Measurements from ENCODE around the gene PIPOX. TPM values are rescaled to one million over a fixed set of nuclear protein-coding genes. Genes with fewer than 3 reads are reported as not detected.

PIPOX gene
- total and polyA plus RNA-seq, 2 of the 8 experiments (the other 6 are each of a cell fraction or from before 2014, with no cell fraction given): 57.2 to 99.6 TPM

GRCh38 chr17:29042026-29042678, 789 bp upstream of the PIPOX start:
- Histone ChIP-seq H3K36me3 (ENCODE audit: control insufficient read depth in 2 of 4, insufficient read depth in 4 of 4, low read length in 3 of 4) (peaks cover 0 to 16% (median 1%) of the 10 kb centered on the region in 4 experiments; a peak in 3 of 8 replicates), H3K4me3 (ENCODE audit: extremely low read depth in 1 of 4, insufficient read depth in 2 of 4, low read depth in 3 of 4, low read length in 4 of 4) (peak overlapping the region in 2 of 4 experiments; percentile 3 to 15; a peak in 2 of 8 replicates), H3K18ac (ENCODE audit: extremely low read depth, low read length) (peak overlapping the region; percentile 89), H4K20me1 (replicated peaks in 1 of 2; ENCODE audit: control insufficient read depth in 1 of 2, insufficient read depth in 2 of 2, low read length in 2 of 2) (no peaks in the 10 kb centered on the region), H2BK12ac (ENCODE audit: low read depth, low read length) (peak overlapping the region; percentile 95), H3K4ac (replicated peaks; ENCODE audit: insufficient read length, low read depth, low read length) (peak overlapping the region; percentile 17), H3K23ac (ENCODE audit: insufficient read length) (no peak overlapping the region), H3K9me3 (ENCODE audit: insufficient read depth in 2 of 2, low read depth in 1 of 2, low read length in 1 of 2) (no peaks in the 10 kb centered on the region), H3K4me1 (replicated peaks in 1 of 4; ENCODE audit: control insufficient read depth in 3 of 4, insufficient read depth in 4 of 4, low read length in 3 of 4) (peaks cover 17 to 31% (median 24%) of the 10 kb centered on the region in 4 experiments), H3K14ac (ENCODE audit: insufficient read length) (no peak overlapping the region), H3K4me2 (ENCODE audit: insufficient read depth in 1 of 2, low read depth in 2 of 2, low read length in 2 of 2) (peak overlapping the region; percentile 26 to 66), H3K27me3 (replicated peaks in 1 of 4; ENCODE audit: control insufficient read depth in 3 of 4, extremely low read depth in 1 of 4, insufficient read depth in 3 of 4, low read length in 3 of 4) (no peaks in the 10 kb centered on the region), H3K27ac (ENCODE audit: low read depth, low read length) (peak overlapping the region; percentile 27), H3K79me2 (ENCODE audit: control insufficient read depth in 1 of 2, insufficient read depth in 2 of 2, low read length in 2 of 2) (peaks cover 0 to 6% of the 10 kb centered on the region in 2 experiments; a peak in 1 of 4 replicates), H2BK5ac (ENCODE audit: low read depth, low read length) (peak overlapping the region; percentile 98; the same call in 1 of the 2 replicates), H2BK20ac (ENCODE audit: low read length) (peak overlapping the region; percentile 100), H4K5ac (ENCODE audit: insufficient read length, low read depth, low read length) (peak overlapping the region; percentile 40), H3K9ac (replicated peaks in 1 of 4; ENCODE audit: extremely low read depth in 1 of 4, low read depth in 3 of 4, low read length in 3 of 4) (no peak overlapping the region), H3K79me1 (ENCODE audit: low read depth, low read length) (0 out of 2 replicates have a peak, but pooled peaks cover 2% of the 10 kb centered on the region), H2AFZ (ENCODE audit: low read length) (no peak overlapping the region), H3K23me2 (ENCODE audit: low read depth, low read length) (peaks cover 4% of the 10 kb centered on the region; the same call in 1 of the 2 replicates), H2BK120ac (replicated peaks; ENCODE audit: low read depth, low read length) (peak overlapping the region; percentile 99), H2AK5ac (ENCODE audit: low read depth, low read length) (peak overlapping the region; percentile 98), H4K8ac (ENCODE audit: extremely low read depth, insufficient read depth, low read length) (0 out of 2 replicates have a peak overlapping the region, but pooled peaks have one; percentile 86), H2BK15ac (ENCODE audit: low read length) (no peak overlapping the region), H4K91ac (replicated peaks; ENCODE audit: insufficient read length, low read length) (peak overlapping the region; percentile 87), H3K56ac (replicated peaks; ENCODE audit: insufficient read length, low read depth, low read length) (peak overlapping the region; percentile 66)
- POLR2A ChIA-PET (ENCODE audit: partially characterized antibody): interaction anchor here (0.9 to 3.6 kb wide), 16 partner anchors 8 to 136 kb away, joined by 3 to 43 read pairs (median 4); no protein-coding TSS in a partner anchor
- no peak for TF ChIP-seq TCF12 (IDR thresholded peaks at IDR 0.05; ENCODE audit: low read depth, low read length)
- no peak for TF ChIP-seq TBP (IDR thresholded peaks at IDR 0.05; ENCODE audit: low read depth, low read length)
- TF ChIP-seq CREB1 (IDR thresholded peaks at IDR 0.05): no peak
- TF ChIP-seq ATF3 (IDR thresholded peaks at IDR 0.05; ENCODE audit: insufficient read depth, low read depth, low read length): no peak
- no peak for TF ChIP-seq KDM1A (IDR thresholded peaks at IDR 0.05; ENCODE audit: borderline replicate concordance, low read length)
- no peak for TF ChIP-seq HDAC6 (IDR thresholded peaks at IDR 0.05; ENCODE audit: low read depth, low read length)
- no peak for TF ChIP-seq BACH1 (IDR thresholded peaks at IDR 0.05; ENCODE audit: low read length)
- TF ChIP-seq POLR2AphosphoS5 (IDR thresholded peaks at IDR 0.05; ENCODE audit: low read depth, low read length): no peak
- FAIRE-seq (no peak), DNase-seq (ENCODE audit: low read depth in 1 of 2, low spot score in 2 of 2) (no peak)
- CTCF ChIA-PET (ENCODE audit: partially characterized antibody): interaction anchor here (0.6 to 4.8 kb wide), 13 partner anchors 20 to 77 kb away, joined by 3 to 23 read pairs (median 6); no protein-coding TSS in a partner anchor
- WGBS, 2 experiments (ENCODE audit: extremely low coverage in 1 of 2, insufficient coverage in 1 of 2, insufficient read length in 1 of 2, insufficient replicate concordance in 2 of 2, low coverage in 1 of 2, low lambda C conversion rate in 2 of 2, missing lambda C conversion rate in 1 of 2): 63% methylated on average over 11 of the region's 11 CpGs; no CpG with 5 or more reads in 1 of the 2 experiments
